HG03565 (cell line): ENCODE data around the gene CCSAP.
"Not testable (repeated sequence)": the region's sequence is repeated elsewhere in the genome, so short reads cannot be mapped to it uniquely, and the experiment has no call there.

Experiments
- ATAC-seq: cut with Tn5 transposase; IDR thresholded peaks from one replicate; pipeline ENCODE4 v1.9.1; 2021; ENCODE audit warnings: mild to moderate bottlenecking, moderate library complexity; ENCODE audit not compliant: unreplicated experiment

Gene CCSAP

DNA sequence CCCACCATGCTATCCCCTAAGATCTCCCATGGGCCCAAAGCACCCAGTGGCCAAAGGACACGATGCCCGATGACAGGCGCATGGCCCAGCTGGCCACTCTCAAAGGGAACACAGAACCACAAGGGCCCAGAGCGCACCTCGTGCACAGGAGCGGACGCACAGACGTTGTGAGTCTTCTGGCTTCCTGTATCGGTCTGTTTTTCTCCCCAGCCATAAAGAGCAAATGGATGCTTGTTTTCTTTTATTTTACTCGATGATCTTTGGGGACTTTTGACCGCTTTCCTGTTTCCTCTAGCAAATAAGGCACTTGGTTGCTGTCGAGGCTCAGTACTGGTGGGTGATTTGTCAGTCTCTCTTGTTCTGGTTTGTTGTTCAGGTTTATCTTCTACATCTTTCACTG lies 16.2 kb downstream of the CCSAP start:
- no peak for ATAC-seq

DNA sequence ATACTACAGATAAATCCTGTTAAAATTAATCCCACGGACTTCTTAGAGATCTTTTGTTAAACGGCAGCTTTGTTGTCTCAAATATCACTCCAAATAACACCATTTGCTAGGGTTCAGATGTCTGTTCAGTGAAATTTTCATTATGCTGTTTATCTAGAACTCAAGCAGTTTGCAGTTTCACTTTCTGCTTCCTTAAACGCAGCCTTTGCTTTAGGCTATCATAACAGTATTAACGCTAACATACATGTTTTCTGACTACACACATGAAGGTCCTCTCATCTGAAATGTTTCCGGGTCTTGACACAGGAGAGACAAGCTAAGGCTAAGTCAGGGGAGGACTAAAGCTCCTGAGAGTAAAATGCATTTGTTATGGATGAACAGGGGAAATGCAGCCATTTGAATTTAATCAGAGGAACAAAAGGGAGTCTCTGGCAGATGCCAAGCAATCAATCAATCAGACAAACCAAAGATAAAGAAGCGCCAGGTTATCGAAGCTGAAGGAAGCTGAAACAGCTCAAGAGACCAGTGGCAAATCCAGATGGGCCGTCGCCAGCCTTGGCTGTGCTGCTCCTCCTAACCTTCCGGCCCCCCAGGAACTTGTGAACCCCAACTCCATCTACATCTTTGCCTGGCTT lies 16.9 kb downstream of the CCSAP start:
- ATAC-seq = no peak

DNA sequence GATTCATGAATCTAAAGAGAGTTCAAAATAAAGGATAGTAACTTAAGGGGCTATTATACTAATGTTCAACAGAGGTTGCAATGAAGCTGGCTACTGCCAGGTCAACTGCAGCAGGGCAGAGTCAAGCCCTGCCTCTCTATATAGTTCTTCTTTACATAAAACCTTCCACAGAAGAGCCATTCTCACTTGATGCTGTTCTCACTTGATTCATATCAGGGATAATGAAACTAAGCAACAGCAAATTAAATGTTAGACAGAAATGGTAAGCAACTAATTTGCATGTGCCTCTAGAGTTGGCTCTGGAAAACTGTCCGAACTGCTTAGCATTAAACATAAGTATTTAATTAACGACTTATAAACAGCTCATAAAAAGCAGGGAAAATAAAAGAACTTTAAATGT lies 17.4 kb downstream of the CCSAP start:
- no peak for ATAC-seq

DNA sequence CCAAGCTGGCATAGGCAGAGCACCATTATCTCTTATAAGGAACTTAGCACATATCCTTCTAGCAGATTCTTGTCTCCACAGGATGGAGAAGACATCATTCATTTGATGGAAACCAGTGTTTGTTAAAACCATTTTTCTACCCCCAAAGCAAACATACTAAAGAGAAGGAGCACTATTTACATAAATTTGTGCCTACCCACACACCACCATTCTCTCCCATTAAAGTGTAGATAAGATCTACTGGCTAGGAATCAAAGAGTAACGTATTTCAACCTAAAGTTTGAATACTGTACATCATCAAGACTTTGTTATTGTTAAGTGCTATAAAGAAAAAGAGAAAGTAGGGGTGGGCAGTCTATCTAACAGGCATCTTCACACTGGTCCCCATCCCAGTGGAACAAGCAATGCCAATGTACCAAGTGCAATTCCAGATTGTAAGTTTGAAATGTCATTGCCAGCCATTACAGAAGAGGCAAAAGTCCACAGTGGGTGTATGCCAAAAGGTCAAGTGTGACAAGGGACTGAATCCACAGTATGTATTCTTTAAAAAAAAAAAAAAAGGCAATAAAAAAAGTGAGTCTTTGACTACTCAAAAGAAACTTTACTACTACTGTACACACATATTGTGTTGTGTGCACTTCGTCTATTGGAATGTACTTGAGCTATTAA lies 18.8 kb downstream of the CCSAP start:
- no peak for ATAC-seq

DNA sequence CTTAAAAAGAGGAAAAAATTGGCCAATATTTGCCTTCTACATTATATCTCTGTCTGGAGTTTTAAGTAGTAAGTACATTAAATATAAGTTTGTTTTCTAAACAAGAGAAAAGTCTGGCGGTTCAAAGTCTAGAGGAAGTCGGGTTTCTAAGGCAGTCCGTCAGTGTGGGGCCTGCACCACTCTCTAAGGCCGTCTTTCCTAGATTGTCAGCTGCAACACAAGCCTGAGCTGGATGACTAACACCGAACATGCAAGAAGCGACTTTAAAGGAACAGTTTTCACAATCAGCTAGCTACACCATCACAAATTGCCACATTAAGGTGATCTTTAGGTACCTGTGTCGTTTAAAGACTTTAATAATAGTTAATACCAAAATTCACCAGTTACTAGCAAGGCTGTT lies 19.6 kb downstream of the CCSAP start:
- ATAC-seq = no peak

DNA sequence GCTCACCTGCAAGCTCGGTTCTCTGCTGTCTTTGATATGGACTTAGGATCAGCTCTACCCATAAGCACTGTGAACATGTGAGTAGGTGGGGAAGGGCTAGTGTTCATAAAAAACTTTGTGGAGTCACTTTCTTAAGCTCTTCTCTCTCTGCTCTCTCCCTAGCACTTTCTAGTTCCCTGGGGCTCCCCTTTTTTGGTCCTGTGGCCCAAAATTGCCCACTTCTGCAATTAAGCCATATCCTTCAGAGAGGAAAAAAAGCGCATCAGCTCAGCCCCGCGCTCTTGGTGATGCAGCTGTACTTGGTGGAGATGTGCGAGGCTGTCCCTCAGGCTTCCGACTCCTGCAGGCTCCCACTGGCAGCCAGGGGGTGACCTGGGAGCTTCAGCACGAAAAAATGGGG lies 23.4 kb downstream of the CCSAP start:
- no peak for ATAC-seq

DNA sequence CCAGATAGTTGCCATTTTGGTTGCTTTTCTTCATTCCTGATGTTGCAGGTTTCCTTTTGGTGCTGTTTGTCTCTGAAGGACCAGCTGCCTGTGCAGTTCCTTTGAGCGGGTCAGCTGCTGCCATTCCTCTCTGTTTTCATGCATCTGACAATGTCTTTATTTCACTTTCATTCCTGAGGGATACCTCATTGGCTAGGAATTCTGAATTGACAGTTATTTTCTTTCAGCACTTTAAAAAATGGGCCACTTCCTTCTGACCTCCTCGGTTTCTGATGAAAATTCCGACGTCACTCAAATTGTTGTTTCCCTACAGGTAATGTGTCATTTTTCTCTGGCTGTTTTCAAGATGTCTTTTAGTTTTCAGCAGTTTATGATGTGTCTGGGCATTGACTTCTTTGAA lies 24.8 kb downstream of the CCSAP start:
- no peak for ATAC-seq

DNA sequence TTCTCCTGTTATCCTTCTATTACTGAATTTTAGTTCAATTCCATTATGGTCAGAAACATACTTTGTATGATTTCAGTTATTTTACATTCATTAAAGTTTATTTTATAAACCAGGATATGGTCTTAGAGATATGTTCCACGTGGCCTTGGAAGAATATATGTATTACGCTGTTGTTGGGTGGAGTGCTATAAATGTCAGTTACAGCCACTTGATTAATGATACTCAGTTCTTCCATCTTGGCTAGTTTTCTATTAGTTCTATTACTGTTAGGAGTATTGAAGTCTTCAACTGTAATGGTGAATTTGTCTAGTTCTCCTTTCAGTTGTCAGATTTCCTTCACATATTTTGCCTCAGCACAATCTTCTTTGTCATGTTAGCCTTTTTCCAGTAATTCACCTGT lies 26.7 kb downstream of the CCSAP start:
- ATAC-seq = no peak

DNA sequence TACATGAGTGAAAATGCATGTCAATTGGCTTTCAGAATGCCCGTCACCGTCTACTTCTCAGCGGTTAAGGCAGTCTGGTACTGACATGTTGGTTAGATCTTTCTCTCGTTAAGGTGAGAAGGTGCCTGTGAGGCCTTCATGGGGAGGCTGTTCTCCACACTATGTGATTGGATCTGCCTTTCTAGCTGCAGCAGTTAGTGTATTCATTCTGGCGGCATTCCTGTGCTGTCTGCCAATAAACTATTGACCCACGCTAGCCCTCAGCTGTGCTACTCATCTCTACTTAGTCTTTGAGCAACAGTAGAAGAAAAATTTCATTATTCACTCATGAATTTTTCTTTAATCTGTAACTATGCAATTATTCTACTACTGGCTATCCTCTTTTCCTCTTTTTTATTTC lies 32.0 kb downstream of the CCSAP start:
- ATAC-seq = no peak

DNA sequence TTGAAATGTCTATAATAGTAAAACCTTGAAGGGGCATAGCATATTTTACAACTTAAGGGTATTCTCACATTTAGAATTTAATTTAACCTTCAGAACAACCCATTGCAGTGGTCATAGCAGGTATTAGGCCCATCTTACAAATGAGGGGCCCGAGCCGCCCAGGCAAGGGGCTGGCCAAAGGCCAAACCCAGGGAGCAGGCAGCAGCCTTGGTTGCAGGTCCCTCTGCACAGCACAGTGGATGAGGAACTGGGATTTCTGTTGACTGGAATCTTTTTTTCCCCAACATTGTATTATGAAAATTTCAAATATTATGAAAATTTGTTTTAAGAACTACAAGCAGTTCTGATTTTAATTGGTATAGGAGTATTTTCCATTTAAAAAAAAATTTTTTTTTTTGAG lies 33.2 kb downstream of the CCSAP start:
- no peak for ATAC-seq

DNA sequence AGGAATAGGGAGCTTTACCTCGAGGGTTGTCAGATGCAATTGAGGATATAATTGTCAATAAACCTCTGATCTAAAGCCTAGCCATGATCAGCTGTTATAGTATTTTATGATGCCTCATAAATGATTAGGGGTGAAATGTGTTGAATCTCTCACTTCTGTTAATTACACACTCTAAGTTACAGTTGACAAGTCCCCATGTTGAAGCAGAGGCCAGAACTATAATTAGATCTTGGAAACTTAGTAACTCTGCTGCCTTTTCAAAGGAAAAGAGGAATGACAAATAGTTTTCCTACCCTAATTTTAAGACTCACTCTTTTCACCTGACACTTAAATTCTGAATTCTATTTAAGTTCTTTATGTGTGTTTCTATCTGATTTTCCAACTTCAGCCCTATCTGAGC lies 33.8 kb downstream of the CCSAP start:
- ATAC-seq = no peak

DNA sequence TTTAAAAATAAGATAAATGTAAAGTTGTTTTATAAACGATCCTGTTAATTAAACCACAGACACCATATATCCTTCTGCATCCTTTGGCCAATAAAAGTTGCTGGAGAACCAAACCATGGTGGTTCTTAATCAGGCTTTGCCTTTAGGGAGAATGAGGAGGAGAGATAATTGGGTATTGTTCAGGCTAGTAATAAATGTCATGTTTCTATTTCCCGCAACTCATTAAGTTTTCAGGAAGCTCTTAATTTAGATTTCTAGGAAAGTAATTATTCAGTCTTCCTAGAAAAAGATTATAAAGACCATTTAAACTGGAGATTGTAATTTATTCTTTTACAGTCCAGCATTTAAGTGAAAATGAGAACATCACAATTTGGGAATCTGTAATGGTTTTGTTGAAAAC lies 37.5 kb downstream of the CCSAP start:
- no peak for ATAC-seq

DNA sequence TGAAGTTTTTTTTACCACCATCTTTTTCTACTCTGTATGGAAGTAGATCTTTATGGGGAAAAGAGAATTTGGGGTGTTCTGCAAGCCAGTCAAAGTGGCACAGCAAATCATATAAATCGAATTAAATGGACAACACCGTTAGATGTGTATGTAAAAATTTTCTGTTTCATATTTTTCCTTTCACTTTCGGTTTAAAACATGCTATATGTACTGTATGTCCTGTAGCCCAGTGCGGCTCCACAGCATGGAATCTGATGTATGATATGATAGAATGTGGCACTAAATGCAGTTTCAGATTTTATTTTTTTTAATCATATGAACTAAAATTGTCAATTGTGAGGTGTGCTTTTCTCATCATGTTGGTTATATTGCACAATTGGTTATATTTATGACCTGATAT lies 39.0 kb downstream of the CCSAP start:
- ATAC-seq = no peak

DNA sequence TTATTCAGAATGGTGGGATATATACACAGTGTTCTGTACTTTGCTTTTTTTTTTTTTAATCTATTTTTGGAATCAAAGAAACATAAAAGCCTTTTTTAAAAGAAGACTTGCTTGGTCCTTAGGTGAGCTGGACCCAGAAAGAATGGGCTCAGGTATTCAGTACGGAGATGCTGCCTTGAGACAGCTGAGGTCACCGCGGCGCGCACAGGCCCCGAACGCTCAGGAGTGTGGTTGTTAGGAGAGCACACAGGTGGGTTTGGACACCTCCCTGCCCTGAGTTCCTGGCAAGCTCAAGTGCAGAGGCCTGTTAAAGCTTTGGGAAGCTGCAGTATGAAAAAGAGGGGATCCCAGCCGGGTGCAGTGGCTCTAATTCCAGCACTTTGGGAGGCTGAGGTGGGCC lies 40.1 kb downstream of the CCSAP start:
- no peak for ATAC-seq

DNA sequence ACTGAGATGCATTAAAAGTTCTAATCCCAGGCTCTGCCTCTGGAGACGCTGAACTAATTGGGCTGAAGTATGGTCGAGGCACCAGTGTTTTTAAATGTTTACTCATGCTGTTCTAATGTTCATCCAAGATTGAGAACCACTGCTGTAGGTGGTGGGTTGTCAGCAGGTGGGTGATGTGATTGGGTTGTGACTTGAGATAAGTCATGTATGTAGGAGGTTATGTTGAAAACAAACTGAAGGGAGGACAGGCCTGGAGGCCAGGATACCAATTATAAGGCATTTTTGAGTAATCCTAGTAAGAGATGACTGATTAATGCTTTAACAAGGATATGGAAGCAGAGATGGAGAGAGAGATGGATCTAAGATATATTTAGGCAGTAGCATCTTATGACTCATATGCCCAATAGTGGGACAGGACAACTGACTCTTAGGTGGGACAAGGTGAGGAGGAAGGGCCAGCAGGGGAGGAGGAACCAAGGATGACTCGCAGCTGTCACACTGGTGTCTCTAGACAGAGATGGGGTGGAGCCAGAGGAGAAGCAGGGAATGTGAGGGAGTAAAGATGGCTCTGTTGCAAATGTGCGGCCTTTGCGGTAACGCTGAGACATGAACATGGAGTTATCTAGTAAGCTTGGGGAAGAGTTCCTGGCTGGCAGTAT lies 42.6 kb downstream of the CCSAP start:
- no peak for ATAC-seq

DNA sequence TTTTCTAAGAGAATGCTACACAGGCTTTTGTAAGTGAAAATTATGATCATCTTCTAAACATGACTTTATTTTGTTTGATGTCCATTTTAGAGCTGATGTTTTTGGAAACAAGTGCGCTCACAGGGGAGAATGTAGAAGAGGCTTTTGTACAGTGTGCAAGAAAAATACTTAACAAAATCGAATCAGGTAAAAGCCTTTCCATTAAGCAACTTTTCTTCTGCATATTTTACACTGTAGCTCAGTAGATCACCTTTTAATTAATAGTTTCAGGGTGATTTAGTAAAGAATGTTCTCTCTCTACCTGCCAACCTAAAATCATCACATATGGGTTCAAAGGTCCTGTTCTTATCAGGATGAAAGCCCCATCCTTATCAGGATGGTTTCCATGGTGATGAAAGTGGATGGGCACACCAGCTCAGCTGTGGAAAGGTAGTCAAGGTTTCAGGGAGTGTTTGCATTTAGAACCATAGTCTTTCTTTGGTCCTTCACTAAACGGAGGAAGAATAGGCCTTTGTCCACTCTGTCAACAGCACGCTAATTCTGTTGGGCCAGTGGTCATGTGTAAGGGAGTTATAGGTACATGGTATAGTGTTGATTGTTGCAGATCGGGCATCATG lies 43.9 kb downstream of the CCSAP start:
- ATAC-seq = no peak

DNA sequence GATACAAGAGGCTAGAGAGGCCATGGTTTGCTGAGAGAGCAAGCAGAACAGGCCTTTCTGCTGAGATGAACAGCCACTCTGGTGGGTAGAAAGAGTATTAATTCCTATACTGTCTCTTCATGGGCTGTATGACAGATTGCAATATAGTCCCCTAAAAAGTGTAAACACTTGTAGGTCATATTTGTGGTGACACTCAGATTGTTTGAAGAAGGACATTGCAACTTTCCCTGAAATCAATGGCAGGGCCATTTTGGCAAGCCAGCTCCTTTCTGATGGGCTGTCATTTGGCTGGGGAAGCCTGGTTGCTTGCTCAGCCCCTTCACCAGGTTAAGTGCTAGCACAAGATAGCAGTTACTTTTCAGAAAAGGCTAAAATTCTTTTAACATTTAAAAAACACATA lies 44.4 kb downstream of the CCSAP start:
- no peak for ATAC-seq

DNA sequence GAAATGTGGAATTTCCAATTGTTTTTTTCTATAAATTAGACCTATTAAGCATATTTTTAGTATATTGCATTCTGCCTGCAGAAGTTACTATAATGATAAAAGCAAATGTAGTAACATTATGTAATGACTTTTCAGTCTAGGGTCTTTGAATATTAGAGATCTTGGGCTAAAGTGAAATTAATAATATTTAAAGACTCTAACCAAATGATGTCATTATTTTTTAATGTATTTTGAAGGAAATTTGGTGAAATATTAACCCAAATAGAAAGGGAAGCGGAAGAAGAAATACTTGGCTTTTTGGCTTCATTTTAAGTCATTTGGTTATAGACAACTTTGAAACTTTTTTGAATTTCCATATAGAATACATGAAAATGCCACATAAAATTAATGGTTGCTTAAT lies 45.1 kb downstream of the CCSAP start:
- ATAC-seq = no peak

DNA sequence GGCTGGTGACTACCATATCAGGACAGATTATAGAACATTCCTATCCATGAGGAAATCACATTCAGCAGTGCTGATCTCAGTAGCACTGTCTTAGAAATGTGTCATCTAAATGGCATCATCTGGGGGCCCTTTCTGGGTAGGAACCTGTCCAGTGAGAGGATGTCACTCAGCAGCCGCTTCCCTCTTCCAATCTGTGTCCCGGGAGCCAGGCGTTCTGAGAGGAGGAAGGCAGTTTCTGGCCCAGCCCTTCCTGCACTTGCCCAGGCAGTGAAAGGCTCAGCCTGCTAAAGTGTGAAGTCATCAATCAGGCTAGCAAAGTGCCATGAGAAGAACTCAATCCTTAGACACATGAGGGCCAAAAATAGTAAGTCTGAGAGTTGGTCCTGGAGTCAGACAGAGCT lies 46.3 kb downstream of the CCSAP start:
- ATAC-seq = no peak

DNA sequence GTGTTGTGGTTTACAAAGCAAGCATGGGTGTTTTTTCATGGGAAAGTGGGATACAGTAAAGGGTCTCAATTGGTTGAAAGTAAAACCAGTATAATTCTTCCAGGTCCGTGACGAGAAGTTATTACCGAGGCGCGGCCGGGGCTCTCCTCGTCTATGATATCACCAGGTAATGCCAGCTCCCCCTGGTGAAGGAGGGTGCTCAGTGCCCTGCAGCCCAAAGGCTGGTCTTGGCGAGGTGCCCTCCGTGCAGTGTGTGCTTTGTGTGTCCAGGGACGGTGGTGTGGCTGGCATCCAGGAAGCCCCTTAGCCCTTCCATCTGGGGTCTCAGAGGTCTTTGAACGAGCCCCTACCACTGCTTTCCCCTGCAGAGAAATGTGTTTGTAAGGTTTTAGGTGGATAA lies 47.1 kb downstream of the CCSAP start:
- ATAC-seq = no peak

DNA sequence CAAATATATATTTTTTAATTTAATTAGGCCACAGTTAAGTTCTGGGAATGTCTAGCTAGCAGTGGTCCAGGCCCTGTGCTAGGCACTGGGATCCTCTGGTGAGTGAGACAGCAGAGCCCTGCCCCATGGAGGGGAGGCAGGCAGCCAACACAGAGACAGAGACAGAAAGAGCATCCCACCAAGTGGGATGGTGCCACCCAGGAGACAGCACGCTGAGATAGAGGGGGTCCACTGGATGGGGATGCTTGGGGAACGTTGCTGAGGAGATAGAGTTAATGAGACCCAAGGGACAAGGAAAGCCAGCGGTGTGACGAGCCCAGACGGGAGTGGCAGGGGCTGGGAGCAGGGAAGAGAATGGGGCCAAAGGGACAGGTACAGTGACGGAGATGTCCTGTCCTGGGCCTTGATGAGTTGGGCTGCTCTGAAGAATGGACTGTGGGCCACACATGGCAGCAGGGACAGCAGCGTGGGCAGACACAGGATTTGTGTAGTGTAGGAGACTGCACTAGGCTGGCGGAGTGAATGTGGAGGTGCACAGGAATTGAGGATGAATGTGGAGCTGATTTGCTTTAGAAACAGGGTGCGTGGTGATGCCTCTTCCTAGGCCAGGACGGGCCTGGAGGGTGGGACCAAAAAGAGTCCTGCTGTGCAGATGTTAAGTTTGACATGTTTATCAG lies 49.2 kb downstream of the CCSAP start:
- no peak for ATAC-seq

DNA sequence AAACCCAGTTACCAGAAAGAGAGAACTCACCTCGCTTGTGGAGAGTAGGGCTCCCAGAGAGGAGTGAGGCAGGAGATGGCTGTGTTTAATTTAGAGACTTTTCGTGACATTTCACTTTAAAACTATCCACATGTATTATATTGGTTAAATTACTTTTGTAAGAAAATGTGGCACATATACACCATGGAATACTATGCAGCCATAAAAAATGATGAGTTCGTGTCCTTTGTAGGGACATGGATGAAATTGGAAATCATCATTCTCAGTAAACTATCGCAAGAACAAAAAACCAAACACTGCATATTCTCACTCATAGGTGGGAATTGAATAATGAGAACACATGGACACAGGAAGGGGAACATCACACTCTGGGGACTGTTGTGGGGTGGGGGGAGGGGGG lies 51.2 kb downstream of the CCSAP start:
- ATAC-seq = not testable (repeated sequence)
